ENCODE results near the gene NR2C2.

NR2C2 gene

GRCh38 chr3:14907043-14907966 lies 40.1 kb upstream of the NR2C2 start:
- H3K79me2 ChIP-seq (ENCODE audit: insufficient read depth, low read depth) = no peaks in the 10 kb centered on the region
- H4K20me1 ChIP-seq (ENCODE audit: insufficient read depth) = no peaks in the 10 kb centered on the region
- no peaks in the 10 kb centered on the region for H3K27me3 ChIP-seq (ENCODE audit: insufficient read depth, low read depth)
- no peak for TF ChIP-seq CTCF (conservative IDR thresholded peaks at IDR 0.05; ENCODE audit: low read depth, low read length)
- no peak overlapping the region for H3K9ac ChIP-seq
- no peak overlapping the region for H3K4me3 ChIP-seq (IDR thresholded peaks at IDR 0.05; ENCODE audit: insufficient read depth, low read depth, low read length)
- H3K4me2 ChIP-seq = no peak overlapping the region
- H3K36me3 ChIP-seq (ENCODE audit: insufficient read depth) = no peaks in the 10 kb centered on the region
- no peak overlapping the region for H3K27ac ChIP-seq
- no peaks in the 10 kb centered on the region for H3K4me1 ChIP-seq (ENCODE audit: low read depth, poor library complexity, severe bottlenecking)
- H2AFZ ChIP-seq (ENCODE audit: low read depth) = no peak overlapping the region

- Histone ChIP-seq H3K4me3 (IDR thresholded peaks at IDR 0.05; ENCODE audit: insufficient read depth, low read depth, low read length) (no peak overlapping the region), H3K36me3 (ENCODE audit: insufficient read depth) (no peaks in the 10 kb centered on the region), H3K79me2 (ENCODE audit: insufficient read depth, low read depth) (no peaks in the 10 kb centered on the region), H4K20me1 (ENCODE audit: insufficient read depth) (no peaks in the 10 kb centered on the region), H3K4me2 (no peak overlapping the region), H2AFZ (ENCODE audit: low read depth) (no peak overlapping the region), H3K27ac (no peak overlapping the region), H3K27me3 (ENCODE audit: insufficient read depth, low read depth) (no peaks in the 10 kb centered on the region), H3K9ac (no peak overlapping the region), H3K4me1 (ENCODE audit: low read depth, poor library complexity, severe bottlenecking) (no peaks in the 10 kb centered on the region)
- no peak for TF ChIP-seq CTCF (conservative IDR thresholded peaks at IDR 0.05; ENCODE audit: low read depth, low read length)
These were observed 38.1 kb upstream of the NR2C2 start for GRCh38 chr3:14909250-14909649.

DNA sequence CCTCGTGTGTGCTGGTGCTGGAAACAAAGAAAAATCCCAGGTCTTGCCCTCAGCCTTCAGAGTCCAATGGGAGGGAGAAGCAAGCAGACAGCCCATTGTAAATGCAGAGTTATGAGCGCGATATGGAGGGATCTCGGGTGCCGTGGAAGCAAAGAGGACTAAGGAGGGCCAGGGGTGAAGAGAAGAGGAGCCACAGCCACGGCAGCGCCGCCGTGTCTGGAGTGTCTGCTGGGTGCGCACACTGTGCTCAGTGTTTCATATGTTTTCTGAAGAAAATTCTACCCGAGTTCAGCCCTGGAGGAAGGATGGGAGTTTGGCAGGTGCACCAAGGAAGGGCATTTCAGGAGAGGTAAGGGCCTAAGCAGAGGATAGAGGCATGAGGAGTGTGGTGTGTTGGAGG lies 35.7 kb upstream of the NR2C2 start:
- no peaks in the 10 kb centered on the region for H3K4me1 ChIP-seq (ENCODE audit: low read depth, poor library complexity, severe bottlenecking)
- H3K9ac ChIP-seq = no peak overlapping the region
- H3K27me3 ChIP-seq (ENCODE audit: insufficient read depth, low read depth) = no peaks in the 10 kb centered on the region
- no peaks in the 10 kb centered on the region for H4K20me1 ChIP-seq (ENCODE audit: insufficient read depth)
- H3K27ac ChIP-seq = no peak overlapping the region
- no peak overlapping the region for H3K4me2 ChIP-seq
- no peaks in the 10 kb centered on the region for H3K36me3 ChIP-seq (ENCODE audit: insufficient read depth)
- no peak for TF ChIP-seq CTCF (conservative IDR thresholded peaks at IDR 0.05; ENCODE audit: low read depth, low read length)
- no peaks in the 10 kb centered on the region for H3K79me2 ChIP-seq (ENCODE audit: insufficient read depth, low read depth)
- H3K4me3 ChIP-seq (IDR thresholded peaks at IDR 0.05; ENCODE audit: insufficient read depth, low read depth, low read length) = no peak overlapping the region
- H2AFZ ChIP-seq (ENCODE audit: low read depth) = no peak overlapping the region

DNA sequence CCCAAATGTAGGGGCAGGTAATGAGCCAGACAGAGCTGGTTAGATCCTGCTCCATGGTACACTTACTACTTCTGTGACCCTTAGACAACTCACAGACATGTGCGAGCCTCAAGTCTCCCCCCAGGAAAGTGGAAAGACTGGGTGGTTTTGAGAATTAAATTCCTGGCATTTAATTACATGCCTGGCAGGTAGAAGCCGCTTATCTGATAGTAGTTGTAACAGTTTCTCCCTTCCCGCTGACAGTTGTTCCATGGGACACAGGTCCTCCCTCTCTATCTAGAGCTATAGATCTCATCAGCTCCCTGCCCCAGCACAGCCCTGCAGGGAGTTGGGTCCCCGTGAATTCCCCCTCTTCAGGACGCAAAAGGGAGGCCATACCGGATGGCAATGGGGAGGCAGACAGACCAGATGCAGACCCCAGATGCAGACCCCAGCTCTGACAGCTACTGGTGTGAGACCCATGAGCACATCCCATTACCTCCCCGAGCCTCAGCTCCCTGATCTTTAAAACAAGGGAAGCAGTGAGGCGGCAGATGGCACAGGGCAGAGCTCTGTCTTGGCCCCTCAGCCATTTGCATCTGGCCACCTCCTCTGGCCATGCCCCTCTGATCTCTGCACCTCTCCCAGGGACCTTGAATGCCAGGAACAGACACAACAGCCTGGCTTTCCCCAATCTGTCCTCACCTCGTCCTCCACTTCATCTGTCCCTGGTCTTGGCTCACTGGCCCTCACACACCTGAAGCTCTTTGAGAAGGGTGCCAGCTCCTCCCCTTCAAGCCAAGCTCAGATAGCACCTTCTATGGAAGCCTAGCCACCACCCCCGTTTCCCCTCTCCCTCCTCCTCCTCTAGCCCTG lies 34.1 kb upstream of the NR2C2 start:
- H3K27ac ChIP-seq = no peak overlapping the region
- no peak overlapping the region for H3K4me3 ChIP-seq (IDR thresholded peaks at IDR 0.05; ENCODE audit: insufficient read depth, low read depth, low read length)
- no peaks in the 10 kb centered on the region for H4K20me1 ChIP-seq (ENCODE audit: insufficient read depth)
- no peak overlapping the region for H2AFZ ChIP-seq (ENCODE audit: low read depth)
- no peaks in the 10 kb centered on the region for H3K4me1 ChIP-seq (ENCODE audit: low read depth, poor library complexity, severe bottlenecking)
- H3K4me2 ChIP-seq = no peak overlapping the region
- no peaks in the 10 kb centered on the region for H3K36me3 ChIP-seq (ENCODE audit: insufficient read depth)
- H3K9ac ChIP-seq = no peak overlapping the region
- H3K27me3 ChIP-seq (ENCODE audit: insufficient read depth, low read depth) = no peaks in the 10 kb centered on the region
- H3K79me2 ChIP-seq (ENCODE audit: insufficient read depth, low read depth) = no peaks in the 10 kb centered on the region
- no peak for TF ChIP-seq CTCF (conservative IDR thresholded peaks at IDR 0.05; ENCODE audit: low read depth, low read length)
